HG03135 (cell line): ENCODE measurements around the gene ERV3-1.
"Not testable (repeated sequence)": the region's sequence is repeated elsewhere in the genome, so short reads cannot be mapped to it uniquely, and the experiment has no call there.

ENCODE experiments used
- ATAC-seq: cut with Tn5 transposase; IDR thresholded peaks from one replicate; pipeline ENCODE4 v1.9.1; 2021; ENCODE audit warnings: mild to moderate bottlenecking, moderate library complexity; ENCODE audit not compliant: unreplicated experiment

Gene ERV3-1

GRCh38 chr7:64945503-64946175 lies 60.8 kb downstream of the ERV3-1 start:
- ATAC-seq = no peak

- ATAC-seq = not testable (repeated sequence)
Observed at GRCh38 chr7:64944667-64945502, 61.6 kb downstream of the ERV3-1 start.
